ENCODE data around the gene KCNJ1. TPM values are rescaled to one million over a fixed set of nuclear protein-coding genes. Genes with fewer than 3 reads are reported as not detected.
A peak's percentile ranks its signal among the peaks of the same experiment; 100 is the strongest.

Gene KCNJ1
- total and polyA plus RNA-seq, 2 experiments from 2014 or later: 0.16 TPM; not detected in 1

GRCh38 chr11:128803011-128803410 lies 64.1 kb downstream of the KCNJ1 start (continued):
- no peak for TF ChIP-seq ZNF462 (CRISPR knock-in tag; IDR thresholded peaks at IDR 0.05)
- TF ChIP-seq ETS1 (IDR thresholded peaks at IDR 0.05): no peak

GRCh38 chr11:128802358-128802981 lies 64.6 kb downstream of the KCNJ1 start:
- no peak overlapping the region for H3K4me3 ChIP-seq
- peaks cover 6% of the 10 kb centered on the region for H3K27me3 Mint-ChIP-seq (ENCODE audit: insufficient read depth, low read depth, poor library complexity)
- ATAC-seq (peak; percentile 94), DNase-seq (ENCODE audit: low spot score) (peak; percentile 83)
- peaks cover 5% of the 10 kb centered on the region for H3K4me1 Mint-ChIP-seq
- no peak overlapping the region for H3K4me3 Mint-ChIP-seq
- H3K27me3 ChIP-seq (ENCODE audit: insufficient read depth): no peaks in the 10 kb centered on the region
- H3K36me3 ChIP-seq (ENCODE audit: insufficient read depth): no peaks in the 10 kb centered on the region
- H3K4me1 ChIP-seq (ENCODE audit: insufficient read depth): peaks cover 6% of the 10 kb centered on the region; the same call in 1 of the 2 replicates
- no peaks in the 10 kb centered on the region for H3K9me3 Mint-ChIP-seq
- no peaks in the 10 kb centered on the region for H3K79me2 ChIP-seq (replicated peaks; ENCODE audit: insufficient read depth)
- no peaks in the 10 kb centered on the region for H3K36me3 Mint-ChIP-seq (ENCODE audit: low read depth)
- no peak overlapping the region for H3K4me2 ChIP-seq
- no peak overlapping the region for H3K27ac Mint-ChIP-seq
- TF ChIP-seq STAT1 (IDR thresholded peaks at IDR 0.05; ENCODE audit: unreplicated experiment): no peak
- no peak for TF ChIP-seq ZNF462 (CRISPR knock-in tag; IDR thresholded peaks at IDR 0.05)
- TF ChIP-seq CTCF (conservative IDR thresholded peaks at IDR 0.05; ENCODE audit: low read depth in 2 of 2): peak; percentile 77 to 87
- no peak for TF ChIP-seq ZNF114 (CRISPR knock-in tag; IDR thresholded peaks at IDR 0.05)
- no peak overlapping the region for H2AFZ ChIP-seq
- H3K27ac ChIP-seq (ENCODE audit: low read depth): no peak overlapping the region
- H4K20me1 ChIP-seq (replicated peaks; ENCODE audit: insufficient read depth): no peaks in the 10 kb centered on the region
- no peaks in the 10 kb centered on the region for H3F3A ChIP-seq (replicated peaks; ENCODE audit: low read depth)
- H3K9me2 ChIP-seq (ENCODE audit: insufficient read depth): no peaks in the 10 kb centered on the region

All from GM23338 (cell line).